ENCODE data around the gene ENTPD6.

Gene ENTPD6

DNA sequence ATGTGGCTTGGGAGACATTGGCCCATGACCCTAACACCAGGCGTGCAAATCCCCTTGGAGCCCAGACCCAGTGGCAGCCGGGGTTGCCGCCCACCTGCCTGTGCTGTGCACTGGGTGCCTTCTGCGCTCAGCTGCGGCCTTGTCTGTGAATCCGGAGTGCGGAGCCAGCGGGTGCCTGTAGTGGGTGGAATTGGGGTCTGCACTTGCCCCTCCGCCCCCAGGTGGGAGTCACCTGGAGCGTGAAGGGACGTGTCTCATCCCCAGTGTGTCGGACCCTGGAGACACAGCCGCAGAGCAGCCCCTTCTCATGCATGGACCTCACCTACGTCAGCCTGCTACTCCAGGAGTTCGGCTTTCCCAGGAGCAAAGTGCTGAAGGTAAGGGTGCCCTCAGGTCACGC, 29.4 kb downstream of the ENTPD6 start:
- ChIA-PET CTCF (no interaction called here), POLR2A (ENCODE audit: low non-redundant PET) (interaction anchor here (2.1 kb wide), 1 partner anchor 23 kb away, joined by 15 read pairs; the partner anchor contains the start of gene PYGB)
- no peak for DNase-seq (ENCODE audit: low spot score)
- TF ChIP-seq, protein P1, sequence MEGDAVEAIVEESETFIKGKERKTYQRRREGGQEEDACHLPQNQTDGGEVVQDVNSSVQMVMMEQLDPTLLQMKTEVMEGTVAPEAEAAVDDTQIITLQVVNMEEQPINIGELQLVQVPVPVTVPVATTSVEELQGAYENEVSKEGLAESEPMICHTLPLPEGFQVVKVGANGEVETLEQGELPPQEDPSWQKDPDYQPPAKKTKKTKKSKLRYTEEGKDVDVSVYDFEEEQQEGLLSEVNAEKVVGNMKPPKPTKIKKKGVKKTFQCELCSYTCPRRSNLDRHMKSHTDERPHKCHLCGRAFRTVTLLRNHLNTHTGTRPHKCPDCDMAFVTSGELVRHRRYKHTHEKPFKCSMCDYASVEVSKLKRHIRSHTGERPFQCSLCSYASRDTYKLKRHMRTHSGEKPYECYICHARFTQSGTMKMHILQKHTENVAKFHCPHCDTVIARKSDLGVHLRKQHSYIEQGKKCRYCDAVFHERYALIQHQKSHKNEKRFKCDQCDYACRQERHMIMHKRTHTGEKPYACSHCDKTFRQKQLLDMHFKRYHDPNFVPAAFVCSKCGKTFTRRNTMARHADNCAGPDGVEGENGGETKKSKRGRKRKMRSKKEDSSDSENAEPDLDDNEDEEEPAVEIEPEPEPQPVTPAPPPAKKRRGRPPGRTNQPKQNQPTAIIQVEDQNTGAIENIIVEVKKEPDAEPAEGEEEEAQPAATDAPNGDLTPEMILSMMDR (conservative IDR thresholded peaks at IDR 0.05; ENCODE audit: low read depth) = no peak
- H3K27ac ChIP-seq = peak overlapping the region; percentile 94

DNA sequence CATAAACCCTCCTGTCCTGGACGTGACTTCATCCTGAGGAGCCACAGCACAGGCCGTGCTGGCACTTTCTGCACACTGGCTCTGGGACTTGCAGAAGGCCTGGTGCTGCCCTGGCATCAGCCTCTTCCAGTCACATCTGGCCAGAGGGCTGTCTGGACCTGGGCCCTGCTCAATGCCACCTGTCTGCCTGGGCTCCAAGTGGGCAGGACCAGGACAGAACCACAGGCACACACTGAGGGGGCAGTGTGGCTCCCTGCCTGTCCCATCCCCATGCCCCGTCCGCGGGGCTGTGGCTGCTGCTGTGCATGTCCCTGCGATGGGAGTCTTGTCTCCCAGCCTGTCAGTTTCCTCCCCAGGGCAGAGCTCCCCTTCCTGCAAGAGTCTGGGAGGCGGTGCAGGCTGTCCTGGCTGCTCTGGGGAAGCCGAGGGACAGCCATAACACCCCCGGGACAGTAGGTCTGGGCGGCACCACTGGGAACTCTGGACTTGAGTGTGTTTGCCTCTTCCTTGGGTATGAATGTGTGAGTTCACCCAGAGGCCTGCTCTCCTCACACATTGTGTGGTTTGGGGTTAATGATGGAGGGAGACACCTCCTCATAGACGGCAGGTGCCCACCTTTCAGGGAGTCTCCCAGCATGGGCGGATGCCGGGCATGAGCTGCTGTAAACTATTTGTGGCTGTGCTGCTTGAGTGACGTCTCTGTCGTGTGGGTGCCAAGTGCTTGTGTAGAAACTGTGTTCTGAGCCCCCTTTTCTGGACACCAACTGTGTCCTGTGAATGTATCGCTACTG, 30.3 kb downstream of the ENTPD6 start:
- peak overlapping the region; percentile 94 for H3K27ac ChIP-seq
- POLR2A ChIA-PET (ENCODE audit: low non-redundant PET) = no interaction called here
- CTCF ChIA-PET = interaction anchor here (0.6 kb wide), 1 partner anchor 168 kb away, joined by 3 read pairs; no protein-coding TSS in a partner anchor
- TF ChIP-seq, protein P1 (conservative IDR thresholded peaks at IDR 0.05; ENCODE audit: low read depth) = no peak
- no peak for DNase-seq (ENCODE audit: low spot score)

DNA sequence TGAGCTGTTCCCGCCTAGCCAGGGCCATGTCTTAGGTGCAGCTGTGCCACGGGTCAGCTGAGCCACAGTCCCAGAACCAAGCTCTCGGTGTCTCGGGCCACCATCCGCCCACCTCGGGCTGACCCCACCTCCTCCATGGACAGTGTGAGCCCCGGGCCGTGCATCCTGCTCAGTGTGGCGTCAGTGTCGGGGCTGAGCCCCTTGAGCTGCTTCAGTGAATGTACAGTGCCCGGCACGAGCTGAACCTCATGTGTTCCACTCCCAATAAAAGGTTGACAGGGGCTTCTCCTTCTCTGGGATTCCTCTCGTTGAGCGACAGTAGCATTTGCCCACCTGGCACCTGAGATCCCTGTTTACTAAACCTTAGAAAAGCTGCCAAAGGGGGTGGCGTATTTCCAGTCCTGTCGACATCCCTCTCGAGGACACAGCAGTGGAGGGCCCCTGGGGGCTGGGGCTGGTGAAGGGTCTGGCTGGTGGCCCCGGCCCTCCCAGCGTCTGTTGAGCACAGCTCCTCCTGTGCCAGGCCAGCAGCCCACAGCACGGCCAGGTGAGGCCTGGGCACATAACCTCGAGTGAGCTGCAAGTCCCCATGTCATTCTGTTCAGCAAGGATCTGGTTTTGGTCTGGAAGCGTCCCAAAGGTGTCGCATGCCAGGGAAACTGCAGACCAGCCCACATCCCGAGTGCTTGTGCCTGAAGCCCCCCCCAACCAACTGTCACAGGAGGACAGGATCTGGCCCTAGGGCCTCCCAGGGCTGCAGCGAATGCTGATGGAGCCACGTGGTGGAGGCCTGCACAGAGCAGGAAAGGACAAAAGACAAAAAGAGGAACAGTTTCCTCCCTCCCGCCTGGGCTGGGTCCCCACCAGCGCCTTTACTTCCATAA, 31.2 kb downstream of the ENTPD6 start:
- no peak for DNase-seq (ENCODE audit: low spot score)
- TF ChIP-seq, protein P1 (conservative IDR thresholded peaks at IDR 0.05; ENCODE audit: low read depth) = no peak
- POLR2A ChIA-PET (ENCODE audit: low non-redundant PET) = no interaction called here
- CTCF ChIA-PET = interaction anchor here (0.6 kb wide), 2 partner anchors 24 to 169 kb away, joined by 3 to 4 read pairs; no protein-coding TSS in a partner anchor
- peak overlapping the region; percentile 94 for H3K27ac ChIP-seq

DNA sequence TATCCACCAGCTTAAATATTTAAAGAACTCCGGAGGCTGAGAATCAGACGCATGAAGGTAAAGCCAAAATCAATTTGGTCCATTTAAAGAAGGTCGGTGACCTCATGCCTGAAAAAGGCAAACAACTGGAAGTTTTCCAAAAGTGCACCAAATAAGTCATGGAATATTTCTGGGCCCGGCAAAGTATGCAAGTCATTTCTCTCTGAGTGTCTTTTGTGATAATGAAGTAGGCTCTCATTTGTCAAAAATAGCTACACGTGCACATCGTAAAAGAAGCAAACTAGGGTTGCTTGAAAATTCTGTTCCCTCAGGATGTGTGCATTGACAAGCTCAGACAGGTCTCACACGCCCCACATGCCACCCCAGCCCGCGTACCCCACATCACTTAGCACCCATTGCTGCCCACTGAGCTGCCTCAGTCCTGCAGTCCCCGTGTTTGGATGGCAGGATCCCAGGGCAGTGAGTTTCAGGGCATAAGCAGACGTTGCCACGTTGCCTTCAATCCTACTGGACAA, 31.9 kb downstream of the ENTPD6 start:
- TF ChIP-seq, protein P1 (conservative IDR thresholded peaks at IDR 0.05; ENCODE audit: low read depth) = no peak
- CTCF ChIA-PET = interaction anchor here (0.6 kb wide), 1 partner anchor 23 kb away, joined by 4 read pairs; no protein-coding TSS in a partner anchor
- DNase-seq (ENCODE audit: low spot score) = peak; percentile 61
- H3K27ac ChIP-seq = peak overlapping the region; percentile 94
- POLR2A ChIA-PET (ENCODE audit: low non-redundant PET) = no interaction called here

DNA sequence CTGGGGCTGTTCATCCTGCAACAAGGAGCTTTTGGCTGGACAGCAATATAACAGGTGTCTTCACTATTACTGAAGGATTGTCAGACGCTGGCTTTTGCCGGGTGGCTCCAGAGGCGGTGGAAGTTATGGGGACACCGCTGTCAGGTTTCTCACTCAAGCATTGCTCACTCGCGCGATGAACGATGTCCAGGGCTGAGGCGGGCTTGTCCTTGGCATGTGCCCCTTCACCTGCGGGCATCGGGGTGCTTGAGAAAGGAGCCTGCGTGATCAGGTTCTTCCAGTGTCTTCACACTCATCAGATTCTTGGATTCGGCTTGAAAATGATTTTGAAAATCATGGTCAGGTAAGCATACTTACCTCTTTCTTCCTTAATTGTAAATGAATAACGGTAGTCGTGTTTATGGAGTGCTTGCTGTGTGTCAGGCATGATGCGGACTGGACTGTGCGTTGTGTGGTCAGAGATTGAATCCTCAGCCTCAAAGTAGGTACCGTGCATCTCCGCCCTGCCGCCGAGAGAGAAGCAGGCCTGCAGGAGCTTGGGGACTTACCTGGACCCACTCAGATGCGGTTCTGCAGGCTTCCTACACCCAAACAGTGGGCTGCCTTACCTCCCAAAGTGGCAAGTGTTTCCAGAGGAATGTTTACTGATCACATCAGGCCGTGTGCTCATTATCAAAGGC, 34.1 kb downstream of the ENTPD6 start:
- ChIA-PET POLR2A (ENCODE audit: low non-redundant PET) (no interaction called here), CTCF (interaction anchor here (0.5 to 1.0 kb wide), 2 partner anchors 14 to 195 kb away, joined by 3 to 4 read pairs; no protein-coding TSS in a partner anchor)
- H3K27ac ChIP-seq = peak overlapping the region; percentile 94
- TF ChIP-seq, protein P1 (conservative IDR thresholded peaks at IDR 0.05; ENCODE audit: low read depth) = no peak
- DNase-seq (ENCODE audit: low spot score) = no peak
